ENCODE measurements around the gene AMPD2.

Gene AMPD2

GRCh38 chr1:109617291-109617801 lies 2.3 kb upstream of the AMPD2 start:
- DNase-seq (ENCODE audit: low spot score): no peak

- DNase-seq (ENCODE audit: low spot score): no peak
These were observed 719 bp upstream of the AMPD2 start for GRCh38 chr1:109618661-109619575.

- peak; percentile 43 for DNase-seq (ENCODE audit: low spot score)
These were observed 759 bp downstream of the AMPD2 start for GRCh38 chr1:109620401-109620791.

DNA sequence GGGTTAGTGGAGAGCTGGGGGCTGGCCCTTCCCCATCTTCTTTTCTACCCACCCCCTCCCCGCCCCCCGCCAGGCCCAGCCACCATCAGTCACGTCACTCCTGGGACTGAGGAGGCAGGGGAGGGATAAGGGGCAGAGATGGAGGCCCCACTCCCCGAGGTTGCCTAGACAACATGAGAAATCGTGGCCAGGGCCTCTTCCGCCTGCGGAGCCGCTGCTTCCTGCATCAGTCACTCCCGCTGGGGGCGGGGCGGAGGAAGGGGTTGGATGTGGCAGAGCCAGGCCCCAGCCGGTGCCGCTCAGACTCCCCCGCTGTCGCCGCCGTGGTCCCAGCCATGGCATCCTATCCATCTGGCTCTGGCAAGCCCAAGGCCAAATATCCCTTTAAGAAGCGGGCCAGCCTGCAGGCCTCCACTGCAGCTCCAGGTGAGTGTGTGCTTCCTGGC lies 1.2 kb downstream of the AMPD2 start:
- DNase-seq (ENCODE audit: low spot score): peak; percentile 95

- no peak for DNase-seq (ENCODE audit: low spot score)
These were observed 1.9 kb downstream of the AMPD2 start for GRCh38 chr1:109621379-109622136.

DNA sequence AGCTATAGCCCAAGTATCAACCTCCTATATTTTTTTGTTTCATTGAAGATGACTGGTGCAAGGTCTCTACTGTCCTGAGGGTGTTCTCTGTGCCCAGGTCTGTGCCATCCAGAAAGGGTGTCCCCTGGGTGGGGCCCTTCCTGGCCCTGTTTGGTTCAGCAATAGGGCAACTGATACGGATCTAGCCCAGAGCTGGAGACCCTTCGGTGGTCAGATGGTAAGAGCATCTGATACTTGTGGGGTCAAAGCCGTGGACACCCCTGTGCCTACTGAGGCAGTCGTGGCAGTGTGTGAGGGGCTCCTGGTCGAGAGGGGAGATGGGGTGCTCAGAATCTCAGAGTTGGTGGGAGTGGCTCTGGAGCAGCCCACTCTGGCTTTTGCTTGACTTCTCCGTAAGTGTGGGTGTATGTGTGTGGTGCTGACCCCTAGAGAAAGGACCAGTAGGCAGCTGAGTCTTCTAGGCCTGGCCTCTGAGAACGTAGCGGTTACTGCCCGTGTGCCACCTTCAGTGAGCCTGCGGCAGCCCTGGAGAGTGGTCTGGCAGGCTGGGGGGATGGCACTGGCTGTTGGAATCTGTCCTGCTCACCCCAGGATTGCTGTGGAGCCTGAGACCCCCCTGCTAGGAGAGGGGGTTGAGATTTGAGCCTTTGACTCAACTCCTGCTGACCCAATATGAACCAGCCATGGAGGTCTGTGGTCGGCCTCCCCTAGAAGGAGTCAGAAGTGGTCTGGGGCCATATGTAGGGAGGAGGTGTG lies 2.7 kb downstream of the AMPD2 start:
- no peak for DNase-seq (ENCODE audit: low spot score)

GRCh38 chr1:109622895-109623294 lies 3.3 kb downstream of the AMPD2 start:
- no peak for DNase-seq (ENCODE audit: low spot score)

GRCh38 chr1:109623601-109624161 lies 4.0 kb downstream of the AMPD2 start:
- DNase-seq (ENCODE audit: low spot score): peak; percentile 58

DNA sequence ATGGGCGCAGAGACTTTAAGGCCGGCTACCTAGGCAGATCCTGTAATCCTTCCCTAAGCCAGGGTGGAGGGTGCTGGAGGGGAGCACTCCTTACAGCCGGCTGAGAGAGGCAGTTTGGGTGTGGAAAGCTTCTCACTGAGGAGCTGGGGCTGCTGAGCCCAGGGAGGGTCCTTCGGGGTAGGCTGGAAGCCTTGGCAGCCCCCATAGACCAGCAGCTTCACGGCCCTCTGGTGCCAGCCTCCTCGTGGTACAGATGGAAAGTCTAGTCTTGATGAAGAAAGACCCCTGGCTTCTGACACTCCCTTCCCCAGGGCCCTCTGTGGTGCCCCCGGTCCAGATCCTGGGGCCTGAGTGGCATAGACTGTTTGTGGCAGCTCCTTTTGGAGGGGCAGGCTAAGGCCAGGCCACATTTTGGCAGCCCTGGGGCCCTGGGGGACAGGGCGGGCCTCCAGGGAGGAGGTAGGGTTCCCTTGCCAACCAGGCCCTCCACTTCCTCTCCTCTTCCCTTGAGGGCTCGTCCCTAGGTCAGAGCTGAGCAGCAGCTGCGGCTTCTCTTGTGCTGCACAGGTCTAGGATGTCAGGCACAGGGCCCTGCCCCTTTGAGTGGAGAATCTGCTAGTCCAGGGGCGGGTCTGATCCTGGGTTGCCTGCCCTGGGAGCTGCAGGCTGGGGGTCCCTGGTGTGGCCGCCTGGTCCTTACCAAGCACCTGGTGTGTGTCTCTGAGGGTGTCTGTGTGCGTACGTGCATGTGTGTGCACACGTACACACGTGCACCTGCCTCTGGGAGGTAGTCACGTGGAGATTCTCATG lies 4.8 kb downstream of the AMPD2 start:
- no peak for DNase-seq (ENCODE audit: low spot score)

DNA sequence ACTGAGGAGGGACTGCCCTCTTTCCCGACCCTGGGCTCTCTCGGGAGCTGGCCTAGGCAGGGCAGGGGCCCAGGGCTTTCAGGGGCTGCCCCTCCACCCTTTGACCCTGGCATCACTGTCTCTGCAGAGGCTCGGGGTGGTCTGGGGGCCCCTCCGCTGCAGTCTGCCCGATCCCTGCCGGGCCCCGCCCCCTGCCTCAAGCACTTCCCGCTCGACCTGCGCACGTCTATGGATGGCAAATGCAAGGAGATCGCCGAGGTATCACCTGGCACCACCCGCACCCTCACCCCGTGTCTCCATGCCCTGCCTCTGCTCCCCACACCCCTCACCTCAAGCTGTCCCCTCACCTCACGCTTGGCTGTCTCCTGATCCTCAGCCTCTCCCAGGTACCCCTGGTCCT lies 5.5 kb downstream of the AMPD2 start:
- no peak for DNase-seq (ENCODE audit: low spot score)

GRCh38 chr1:109625601-109626560 lies 6.2 kb downstream of the AMPD2 start:
- no peak for DNase-seq (ENCODE audit: low spot score)

DNA sequence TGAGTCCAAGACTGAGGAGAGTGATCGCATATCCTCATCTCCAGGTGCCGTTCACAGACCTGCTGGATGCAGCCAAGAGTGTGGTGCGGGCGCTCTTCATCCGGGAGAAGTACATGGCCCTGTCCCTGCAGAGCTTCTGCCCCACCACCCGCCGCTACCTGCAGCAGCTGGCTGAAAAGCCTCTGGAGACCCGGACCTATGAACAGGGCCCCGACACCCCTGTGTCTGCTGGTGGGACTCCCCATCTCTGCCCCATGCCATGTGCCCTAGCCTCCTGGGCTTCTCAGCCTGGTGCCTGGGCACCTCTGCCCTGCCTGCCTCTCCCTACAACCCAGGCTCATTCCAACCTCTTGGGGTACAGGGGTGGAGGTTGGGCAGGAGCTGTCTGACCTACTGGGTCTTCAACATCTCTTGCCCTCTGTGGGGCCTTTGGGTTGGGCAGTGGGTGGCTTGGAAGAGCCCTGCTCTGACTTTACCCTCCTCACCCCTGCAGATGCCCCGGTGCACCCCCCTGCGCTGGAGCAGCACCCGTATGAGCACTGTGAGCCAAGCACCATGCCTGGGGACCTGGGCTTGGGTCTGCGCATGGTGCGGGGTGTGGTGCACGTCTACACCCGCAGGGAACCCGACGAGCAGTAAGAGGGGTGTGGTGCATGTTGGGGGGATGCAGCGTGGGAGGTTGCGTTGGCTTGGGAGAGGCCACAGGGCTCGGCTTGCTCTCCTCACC lies 7.2 kb downstream of the AMPD2 start:
- no peak for DNase-seq (ENCODE audit: low spot score)

DNA sequence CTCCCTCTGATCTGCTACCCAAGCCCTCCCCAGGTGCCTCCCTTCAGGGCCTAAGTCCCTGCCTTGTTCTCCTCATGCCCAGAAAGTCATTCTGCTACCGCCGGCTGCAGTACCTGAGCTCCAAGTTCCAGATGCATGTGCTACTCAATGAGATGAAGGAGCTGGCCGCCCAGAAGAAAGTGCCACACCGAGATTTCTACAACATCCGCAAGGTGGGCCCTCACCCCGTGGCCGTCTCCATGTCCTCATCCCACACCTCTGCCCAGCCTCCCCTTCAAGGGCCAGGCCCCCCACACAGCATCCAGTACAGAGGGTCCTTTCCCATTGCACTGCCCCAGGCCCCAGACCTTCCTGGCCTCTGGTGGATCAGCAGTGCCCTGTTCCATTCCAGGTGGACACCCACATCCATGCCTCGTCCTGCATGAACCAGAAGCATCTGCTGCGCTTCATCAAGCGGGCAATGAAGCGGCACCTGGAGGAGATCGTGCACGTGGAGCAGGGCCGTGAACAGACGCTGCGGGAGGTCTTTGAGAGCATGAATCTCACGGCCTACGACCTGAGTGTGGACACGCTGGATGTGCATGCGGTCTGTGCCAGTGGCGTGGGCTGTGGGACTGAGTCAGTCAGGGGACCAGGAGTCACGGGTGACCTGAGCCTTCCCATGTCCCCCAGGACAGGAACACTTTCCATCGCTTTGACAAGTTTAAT lies 8.2 kb downstream of the AMPD2 start:
- DNase-seq (ENCODE audit: low spot score): no peak

DNA sequence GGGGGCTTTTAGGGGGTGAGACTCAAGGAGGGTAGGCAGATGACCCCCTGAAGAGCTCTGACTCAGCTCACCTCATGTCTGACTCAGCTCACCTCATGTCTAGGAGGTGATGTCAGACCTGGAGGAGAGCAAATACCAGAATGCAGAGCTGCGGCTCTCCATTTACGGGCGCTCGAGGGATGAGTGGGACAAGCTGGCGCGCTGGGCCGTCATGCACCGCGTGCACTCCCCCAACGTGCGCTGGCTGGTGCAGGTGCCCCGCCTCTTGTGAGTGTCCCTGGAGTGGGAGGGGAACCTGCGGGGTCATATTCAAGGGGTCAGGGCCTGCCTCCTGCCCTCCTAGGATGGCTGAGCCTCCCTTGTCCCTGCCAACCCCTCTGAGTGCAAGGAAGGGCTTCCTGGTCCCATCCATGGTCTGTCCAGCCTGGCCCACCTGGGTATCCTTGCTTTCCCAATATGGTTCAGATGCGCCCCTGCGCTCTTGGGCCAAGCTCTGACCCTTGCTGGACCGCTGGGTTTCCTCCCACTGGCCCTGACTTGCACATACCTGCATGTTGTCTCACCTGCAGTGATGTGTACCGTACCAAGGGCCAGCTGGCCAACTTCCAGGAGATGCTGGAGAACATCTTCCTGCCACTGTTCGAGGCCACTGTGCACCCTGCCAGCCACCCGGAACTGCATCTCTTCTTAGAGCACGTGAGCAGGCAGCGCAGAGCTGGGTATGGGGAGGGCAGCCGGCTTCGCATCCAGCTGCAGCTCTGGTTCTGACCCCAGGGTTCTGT lies 9.1 kb downstream of the AMPD2 start:
- no peak for DNase-seq (ENCODE audit: low spot score)

- DNase-seq (ENCODE audit: low spot score): no peak
These were observed 9.9 kb downstream of the AMPD2 start for GRCh38 chr1:109629372-109630030.

- no peak for DNase-seq (ENCODE audit: low spot score)
These were observed 10.7 kb downstream of the AMPD2 start for GRCh38 chr1:109630081-109630897.

All from Ammon's horn (tissue), 1 donor.